ENCODE data around the gene GPANK1.

GPANK1 gene

DNA sequence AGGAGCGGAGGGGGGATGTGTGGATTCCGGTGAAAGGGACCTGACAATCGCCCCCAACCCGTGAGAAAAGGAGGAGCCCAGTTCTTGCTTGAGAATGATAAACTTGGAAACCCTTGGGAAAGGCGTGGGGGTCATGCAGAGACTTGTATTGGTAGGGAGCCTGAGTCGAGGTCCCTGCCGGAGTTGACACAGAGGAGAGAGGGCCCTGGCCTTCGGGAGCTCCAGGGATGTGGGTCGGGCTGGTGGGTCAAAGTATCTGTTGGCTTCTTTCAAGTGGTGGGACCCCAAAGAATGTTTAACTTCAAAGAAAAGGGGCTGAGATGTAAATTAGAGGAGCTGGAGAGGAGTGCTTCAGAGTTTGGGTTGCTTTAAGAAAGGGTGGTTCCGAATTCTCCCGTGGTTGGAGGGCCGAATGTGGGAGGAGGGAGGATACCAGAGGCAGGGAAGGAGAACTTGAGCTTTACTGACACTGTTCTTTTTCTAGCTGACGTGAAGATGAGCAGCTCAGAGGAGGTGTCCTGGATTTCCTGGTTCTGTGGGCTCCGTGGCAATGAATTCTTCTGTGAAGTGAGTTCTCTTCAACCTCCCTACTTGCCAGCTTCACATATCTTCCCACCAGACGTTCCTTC is 1.7 kb upstream of the GPANK1 start:
- no peak for DNase-seq (ENCODE audit: low spot score)
- TF ChIP-seq, protein P1, sequence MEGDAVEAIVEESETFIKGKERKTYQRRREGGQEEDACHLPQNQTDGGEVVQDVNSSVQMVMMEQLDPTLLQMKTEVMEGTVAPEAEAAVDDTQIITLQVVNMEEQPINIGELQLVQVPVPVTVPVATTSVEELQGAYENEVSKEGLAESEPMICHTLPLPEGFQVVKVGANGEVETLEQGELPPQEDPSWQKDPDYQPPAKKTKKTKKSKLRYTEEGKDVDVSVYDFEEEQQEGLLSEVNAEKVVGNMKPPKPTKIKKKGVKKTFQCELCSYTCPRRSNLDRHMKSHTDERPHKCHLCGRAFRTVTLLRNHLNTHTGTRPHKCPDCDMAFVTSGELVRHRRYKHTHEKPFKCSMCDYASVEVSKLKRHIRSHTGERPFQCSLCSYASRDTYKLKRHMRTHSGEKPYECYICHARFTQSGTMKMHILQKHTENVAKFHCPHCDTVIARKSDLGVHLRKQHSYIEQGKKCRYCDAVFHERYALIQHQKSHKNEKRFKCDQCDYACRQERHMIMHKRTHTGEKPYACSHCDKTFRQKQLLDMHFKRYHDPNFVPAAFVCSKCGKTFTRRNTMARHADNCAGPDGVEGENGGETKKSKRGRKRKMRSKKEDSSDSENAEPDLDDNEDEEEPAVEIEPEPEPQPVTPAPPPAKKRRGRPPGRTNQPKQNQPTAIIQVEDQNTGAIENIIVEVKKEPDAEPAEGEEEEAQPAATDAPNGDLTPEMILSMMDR (IDR thresholded peaks at IDR 0.05; ENCODE audit: extremely low read depth, missing control alignments): no peak

- DNase-seq (ENCODE audit: low spot score): peak; percentile 95
Measured at GRCh38 chr6:31665501-31666336, 922 bp upstream of the GPANK1 start, which contains the start of gene CSNK2B. Gene CSNK2B (plus strand): TSS chr6:31666080. CDS start chr6:31666832, 752 bp downstream.

GRCh38 chr6:31663961-31664789 is 622 bp downstream of the GPANK1 start:
- DNase-seq (ENCODE audit: low spot score): no peak

More at GRCh38 chr6:31665501-31666336, 922 bp upstream of the GPANK1 start, which contains the start of gene CSNK2B:
- TF ChIP-seq, protein P1 (IDR thresholded peaks at IDR 0.05; ENCODE audit: extremely low read depth, missing control alignments): no peak

GRCh38 chr6:31663126-31663960 is 1.5 kb downstream of the GPANK1 start:
- TF ChIP-seq, protein P1 (IDR thresholded peaks at IDR 0.05; ENCODE audit: extremely low read depth, missing control alignments): no peak
- no peak for DNase-seq (ENCODE audit: low spot score)

More at GRCh38 chr6:31663961-31664789, 622 bp downstream of the GPANK1 start:
- TF ChIP-seq, protein P1 (IDR thresholded peaks at IDR 0.05; ENCODE audit: extremely low read depth, missing control alignments): peak; percentile 15

- TF ChIP-seq, protein P1 (IDR thresholded peaks at IDR 0.05; ENCODE audit: extremely low read depth, missing control alignments): no peak
- no peak for DNase-seq (ENCODE audit: low spot score)
Measured at GRCh38 chr6:31662124-31662723, 2.6 kb downstream of the GPANK1 start.

All from GM20000 (cell line).